Tongue (tissue), 2 donors: ENCODE data around the gene CDK12. TPM values are rescaled to one million over a fixed set of nuclear protein-coding genes. Genes with fewer than 3 reads are reported as not detected.

Experiments used
- DNase-seq: peaks from one replicate; pipeline ENCODE4 v3.0.0-alpha.2; 2015
- total RNA-seq: library from RNA; depleted of rRNA; stranded (reverse); fragments of >200 nt; gene quantifications from one replicate; pipeline ENCODE4 v1.2.3, GENCODE V29; 2014

The CDK12 gene
- total RNA-seq, 1 donor from 2014 or later, result 28.2 TPM

DNA sequence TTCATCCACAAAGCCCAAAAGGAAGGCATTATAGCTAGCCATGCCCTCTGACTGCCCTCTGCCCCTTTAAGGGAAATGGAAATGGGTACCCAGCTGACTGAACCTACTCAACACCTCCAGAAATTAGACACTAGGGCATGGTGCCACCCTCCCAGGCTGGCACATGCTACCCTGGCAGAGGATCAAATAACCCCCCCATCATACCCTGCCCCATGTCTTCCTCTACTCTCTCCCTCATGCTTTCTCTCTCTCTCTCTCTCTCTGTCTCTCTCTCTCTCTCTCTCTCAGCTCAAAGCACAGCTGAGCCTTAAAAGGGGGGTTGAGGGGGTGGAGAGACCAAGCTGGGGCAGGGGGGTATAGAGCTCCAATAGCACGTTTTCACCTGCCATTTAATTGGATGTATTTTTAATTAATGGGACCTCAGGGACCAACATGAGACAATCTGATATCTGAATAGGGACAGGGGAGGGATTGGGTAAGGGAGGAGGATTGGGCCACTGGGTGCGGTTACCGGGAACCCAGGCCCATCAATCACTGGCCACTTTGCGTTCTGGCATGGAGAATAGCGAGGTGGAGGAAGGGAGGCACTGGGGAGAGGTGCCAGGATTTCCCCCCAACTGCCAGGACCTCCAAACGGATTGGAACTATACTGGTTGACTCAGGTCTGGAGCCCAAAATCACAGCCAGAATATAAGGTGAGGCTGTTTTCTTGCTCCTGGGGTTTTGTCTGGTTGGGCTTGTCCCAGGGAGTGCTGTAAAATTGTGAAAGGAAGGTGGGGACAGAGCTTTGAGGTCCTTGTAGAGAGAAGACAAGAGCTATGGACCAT, 88.7 kb downstream of the CDK12 start:
- DNase-seq, result no peak

- DNase-seq, result no peak
Measured at GRCh38 chr17:39551879-39552278, 90.6 kb downstream of the CDK12 start.

GRCh38 chr17:39553341-39553945, 92.2 kb downstream of the CDK12 start:
- DNase-seq, result no peak

DNA sequence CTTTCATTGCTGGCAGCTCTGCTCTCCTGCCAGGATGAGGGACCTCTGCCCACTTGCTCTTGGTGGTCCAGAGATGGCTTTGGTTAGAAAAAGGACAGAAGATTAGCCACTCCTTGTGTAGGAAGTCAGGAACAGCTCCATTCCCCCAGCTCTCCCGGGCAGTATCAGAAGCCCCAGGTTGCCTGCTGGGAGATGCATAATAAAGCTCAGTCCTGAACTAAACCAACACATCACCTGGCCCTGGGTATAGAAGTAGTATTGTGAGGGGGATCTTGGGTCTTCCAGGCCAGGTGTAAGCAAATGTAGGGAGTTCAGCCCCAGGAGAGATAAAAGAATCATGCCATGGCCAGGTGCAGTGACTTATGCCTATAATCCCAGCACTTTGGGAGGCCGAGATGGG, 94.1 kb downstream of the CDK12 start:
- no peak for DNase-seq

- DNase-seq, result peak; percentile 68
Measured at GRCh38 chr17:39556423-39556822, 95.1 kb downstream of the CDK12 start.

DNA sequence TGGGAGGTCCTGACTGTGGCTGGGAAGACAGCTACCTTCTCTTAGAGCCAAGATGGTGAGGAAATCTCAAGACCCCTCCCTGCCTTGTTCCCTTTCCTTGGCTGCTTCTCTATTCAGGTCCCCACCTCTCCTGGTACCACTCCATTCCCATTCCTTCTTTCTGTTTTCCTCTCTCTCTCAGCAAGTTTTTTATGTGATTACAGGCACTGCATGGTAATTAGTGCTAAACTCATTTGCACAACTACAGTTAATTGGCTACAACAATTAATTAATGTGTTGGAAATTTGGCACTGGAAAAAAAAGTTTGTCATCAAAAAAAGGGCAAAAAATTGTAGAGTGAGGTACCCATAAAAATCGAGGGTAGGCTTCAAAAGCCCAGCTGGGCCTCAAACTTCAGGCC, 101.1 kb downstream of the CDK12 start:
- no peak for DNase-seq

- no peak for DNase-seq
Measured at GRCh38 chr17:39562976-39563375, 101.7 kb downstream of the CDK12 start.

DNA sequence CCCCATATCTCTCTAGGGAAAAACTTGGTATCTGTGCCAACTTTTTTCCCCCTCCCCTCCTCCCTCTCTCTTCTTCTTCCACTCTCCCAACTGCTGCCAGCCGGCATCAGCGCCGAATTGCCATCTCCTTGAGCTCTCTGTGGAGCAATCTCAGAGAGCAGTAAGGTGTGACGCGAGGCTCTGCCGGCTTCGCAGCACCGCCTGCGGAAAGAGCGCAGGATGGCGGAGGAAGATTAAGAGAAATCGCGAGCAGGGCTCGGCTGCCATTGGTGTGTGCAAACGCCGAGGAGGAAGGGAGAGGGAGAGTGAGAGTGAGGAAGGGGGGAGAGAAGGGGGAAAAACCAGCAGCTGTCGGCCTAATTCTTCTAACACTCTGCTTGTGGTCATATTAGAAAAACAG, 102.2 kb downstream of the CDK12 start:
- DNase-seq, result peak; percentile 64

DNA sequence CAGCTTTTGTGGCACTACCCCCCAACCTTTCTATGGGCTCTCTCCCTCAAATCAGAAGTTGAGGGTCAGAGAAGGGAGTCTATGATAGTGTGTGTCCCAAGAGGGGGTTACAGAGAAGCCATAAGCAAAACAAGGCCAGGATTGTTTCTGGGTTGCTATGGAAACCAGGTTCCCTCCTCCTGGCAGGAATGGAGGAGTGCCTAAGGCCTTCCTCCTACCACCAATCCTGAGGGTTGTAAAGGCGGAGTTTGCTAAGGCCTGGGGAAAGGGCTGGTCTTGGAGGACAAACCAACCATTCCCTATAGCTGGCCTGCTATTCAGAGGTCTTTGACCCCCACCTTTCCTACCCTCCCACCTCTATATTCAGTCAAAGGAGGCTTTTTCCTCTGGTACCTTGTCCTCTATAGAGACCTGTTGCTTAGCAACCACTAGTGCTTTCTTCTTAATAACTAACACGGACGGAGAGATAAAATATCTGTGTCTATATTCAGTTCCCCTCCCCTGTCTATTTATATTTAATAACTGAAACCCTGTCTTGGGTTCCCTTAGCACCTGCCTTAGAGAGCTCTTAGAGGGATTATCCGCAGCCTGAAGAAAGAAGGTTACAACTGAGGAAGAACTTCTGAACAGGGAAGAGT, 103.0 kb downstream of the CDK12 start:
- DNase-seq, result peak; percentile 50

- DNase-seq, result no peak
Measured at GRCh38 chr17:39566094-39566850, 105.0 kb downstream of the CDK12 start.

DNA sequence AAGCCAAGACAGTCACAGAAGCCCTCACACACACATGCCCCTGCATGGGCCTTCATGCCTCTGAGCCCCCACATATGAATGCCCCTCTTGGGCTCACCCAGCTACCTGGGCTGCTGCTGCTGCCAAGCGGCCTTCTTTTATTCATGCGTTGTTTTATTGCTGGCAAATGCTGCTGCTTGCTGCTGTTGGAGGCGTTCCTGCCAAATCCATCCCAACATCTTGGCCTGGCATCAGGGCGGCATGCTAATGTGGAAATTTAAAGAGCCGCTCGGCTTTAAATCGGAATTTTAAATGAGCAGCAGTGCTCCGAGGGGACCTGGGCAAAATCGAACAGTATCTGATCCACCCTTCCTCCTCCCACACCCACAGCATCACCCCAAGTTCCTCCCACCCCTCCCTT, 107.4 kb downstream of the CDK12 start:
- no peak for DNase-seq

GRCh38 chr17:39569126-39569525, 107.8 kb downstream of the CDK12 start:
- no peak for DNase-seq

DNA sequence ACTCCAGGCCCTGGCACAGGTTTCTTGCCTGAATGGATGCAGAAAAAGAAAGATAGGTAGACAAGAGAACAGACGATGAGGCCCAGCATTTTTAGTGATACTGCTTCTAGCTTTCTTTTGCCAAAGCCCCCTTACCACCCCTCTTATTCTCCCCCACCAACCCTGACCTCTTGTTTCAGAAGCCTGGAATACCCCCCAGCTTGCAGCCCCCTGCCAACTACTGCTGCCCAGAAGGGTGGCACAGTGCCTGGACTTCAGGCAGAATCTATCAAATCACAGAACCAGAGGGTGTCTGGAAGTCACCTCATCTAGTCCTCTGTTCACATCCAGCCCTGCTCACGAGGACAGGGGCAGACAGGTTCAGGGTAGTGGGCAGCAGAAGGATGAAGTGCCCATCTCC, 110.8 kb downstream of the CDK12 start:
- DNase-seq, result no peak

DNA sequence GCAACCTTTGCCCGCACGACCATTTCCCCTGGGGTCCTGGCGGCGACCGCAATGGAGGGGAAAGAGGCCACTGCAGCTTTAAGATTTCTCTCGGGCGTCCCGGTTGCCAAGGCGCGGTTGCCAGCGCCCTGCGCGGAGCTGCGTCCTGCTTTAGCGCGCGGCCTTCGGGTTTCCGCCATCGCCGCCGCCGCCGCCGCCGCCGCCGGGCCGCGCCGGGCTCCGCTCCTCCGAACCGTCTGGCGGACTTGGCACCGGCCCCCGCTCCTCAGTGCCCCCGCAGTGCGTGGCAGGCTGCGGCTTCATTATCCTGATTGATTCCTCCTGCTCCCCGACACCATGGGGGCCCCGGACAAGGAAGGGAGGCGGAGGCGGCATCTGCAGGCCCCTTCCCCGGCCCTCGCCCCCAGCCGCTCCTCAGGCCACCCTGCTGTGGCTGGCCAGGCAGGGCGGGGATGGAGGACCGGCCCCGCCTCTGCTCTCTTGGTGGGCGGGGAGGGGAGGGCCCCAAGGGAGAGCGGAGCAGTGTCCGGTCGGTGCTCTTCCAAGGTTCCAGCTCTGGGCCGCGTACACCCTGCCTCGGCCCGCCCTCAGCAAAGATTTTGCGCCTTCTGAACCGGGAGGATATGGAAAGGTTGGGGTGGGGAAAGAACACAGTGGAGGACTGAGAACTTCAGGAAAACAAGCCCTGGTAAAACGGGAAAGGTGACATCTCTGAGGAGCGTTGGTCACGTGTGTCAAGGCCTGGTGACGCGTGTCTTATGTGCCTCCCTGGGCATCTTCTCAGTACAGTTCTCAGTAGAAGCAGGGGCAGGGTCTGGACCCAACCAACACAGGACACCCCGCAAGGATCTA, 112.4 kb downstream of the CDK12 start:
- DNase-seq, result peak; percentile 76

GRCh38 chr17:39576187-39576586, 114.9 kb downstream of the CDK12 start:
- no peak for DNase-seq

DNA sequence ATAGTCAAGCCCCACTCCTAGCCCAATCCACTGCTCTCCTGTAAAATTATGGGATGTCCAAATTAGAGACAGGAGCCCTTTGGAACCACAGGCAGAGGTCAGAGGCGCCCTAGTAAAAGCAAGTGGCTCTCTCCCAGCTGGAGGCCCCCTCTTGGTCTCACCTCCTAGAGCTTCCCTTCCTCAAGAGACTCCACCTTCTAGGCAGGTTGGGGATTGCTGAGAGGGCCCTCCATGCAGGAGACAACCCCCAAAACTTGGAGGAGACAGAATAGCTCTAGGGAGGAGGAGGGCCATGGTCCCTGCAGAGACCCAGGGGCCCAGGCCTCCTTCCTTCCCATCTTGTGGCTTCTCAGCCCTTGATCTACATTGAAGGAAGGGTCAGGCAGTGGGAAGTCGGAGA, 117.0 kb downstream of the CDK12 start:
- DNase-seq, result no peak

DNA sequence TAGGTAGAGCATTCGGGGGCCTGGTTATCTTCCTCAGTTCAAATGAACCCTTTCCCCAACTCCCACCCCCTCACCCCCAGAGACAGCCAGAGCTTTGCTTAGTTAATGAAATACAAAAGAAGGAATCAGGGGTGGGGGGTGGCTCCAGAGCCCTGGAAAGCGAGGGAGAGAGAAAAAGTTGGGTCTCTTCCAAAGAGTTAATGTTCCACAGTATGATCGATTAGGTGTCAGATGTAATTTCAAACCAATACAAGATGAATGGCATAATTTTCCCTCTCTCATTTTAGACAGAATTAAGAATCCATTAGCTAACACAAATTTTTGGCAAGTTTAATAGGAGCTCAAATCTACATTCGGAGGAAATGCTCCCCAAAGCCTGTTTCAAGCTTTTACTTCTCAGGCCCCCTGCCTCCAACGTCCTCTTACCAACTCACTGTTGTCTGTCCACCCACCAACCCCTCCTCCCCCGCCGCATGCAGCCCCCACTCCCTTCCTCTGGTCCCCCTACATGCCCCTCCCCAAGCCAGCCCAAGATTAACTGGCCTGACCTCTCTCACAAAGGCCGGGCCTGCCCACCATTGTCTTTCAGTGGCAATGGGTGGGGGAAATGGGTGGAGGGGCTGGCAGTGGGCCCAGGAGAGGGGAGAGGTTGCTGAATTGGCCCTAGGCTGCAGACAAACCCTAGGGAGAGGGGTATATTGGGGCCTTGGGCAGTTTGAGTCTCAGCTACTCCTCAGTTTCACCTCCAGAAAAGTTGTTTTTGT, 118.2 kb downstream of the CDK12 start:
- DNase-seq, result no peak

GRCh38 chr17:39580082-39580468, 118.8 kb downstream of the CDK12 start:
- DNase-seq, result no peak

DNA sequence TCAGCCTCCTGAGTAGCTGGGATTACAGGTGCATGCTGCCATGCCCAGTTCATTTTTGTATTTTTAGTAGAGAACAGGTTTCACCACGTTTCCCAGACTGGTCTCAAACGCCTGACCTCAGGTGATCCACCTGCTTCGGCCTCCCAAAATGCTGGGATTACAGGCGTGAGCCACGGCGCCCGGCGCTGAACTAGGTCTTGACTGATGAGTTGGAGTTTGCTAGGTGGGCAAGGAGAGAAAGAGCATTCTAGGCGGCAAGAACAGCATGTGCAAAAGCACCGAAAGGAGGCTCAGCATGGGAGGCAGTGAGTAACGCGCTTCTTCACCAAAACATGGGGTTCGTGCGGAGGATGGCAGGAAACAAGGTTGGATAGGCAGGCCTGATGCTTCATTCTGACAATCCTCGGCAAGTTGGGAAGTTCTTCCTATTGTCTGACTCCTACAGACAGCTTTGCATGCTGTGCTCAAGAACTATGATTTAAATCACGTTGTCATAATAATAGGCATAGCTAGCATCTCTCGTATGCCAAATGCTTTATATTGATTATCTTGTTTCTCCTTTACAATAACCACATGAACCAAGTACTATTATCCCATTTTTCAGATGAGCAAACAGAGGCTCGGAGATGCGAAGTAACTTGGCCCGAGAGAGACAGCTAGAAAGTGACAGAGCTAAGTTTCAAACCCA, 119.9 kb downstream of the CDK12 start:
- DNase-seq, result no peak

DNA sequence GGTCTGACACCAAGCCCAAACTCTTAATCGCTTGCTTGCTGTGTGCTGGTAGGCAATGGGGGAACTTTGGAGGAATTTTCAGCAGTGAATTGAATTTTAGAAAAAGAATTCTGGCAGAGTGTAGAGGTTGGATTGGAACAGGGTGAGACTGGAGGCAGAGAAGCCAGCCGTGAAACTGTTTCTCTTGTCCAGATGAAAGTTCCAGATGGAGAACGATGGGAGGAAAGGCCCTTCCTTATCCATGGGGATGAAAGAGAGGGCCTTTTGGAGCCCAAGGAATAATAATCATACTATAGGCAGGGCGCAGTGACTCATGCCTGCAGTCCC, 120.4 kb downstream of the CDK12 start:
- no peak for DNase-seq

DNA sequence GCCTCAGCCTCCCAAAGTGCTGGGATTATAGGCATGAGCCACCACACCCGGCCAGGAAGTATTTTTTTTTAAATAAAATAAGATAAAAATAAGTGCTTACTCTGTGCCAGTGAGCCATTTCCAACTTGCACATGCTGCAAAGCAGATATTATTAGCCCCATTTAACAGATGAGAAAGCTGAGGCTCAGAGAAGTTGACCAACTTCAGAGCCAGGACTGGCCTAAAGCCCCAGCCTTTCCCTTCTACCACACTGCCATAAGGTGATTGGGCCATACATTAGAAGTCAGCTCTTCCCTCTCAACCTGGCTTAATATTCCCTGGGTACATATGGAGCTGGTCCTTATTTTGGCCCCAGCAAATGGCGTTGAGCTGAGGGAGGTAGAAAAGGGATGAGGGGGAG, 121.4 kb downstream of the CDK12 start:
- DNase-seq, result no peak
